Tibial nerve (tissue), 4 donors: ENCODE results near the gene AS3MT.

Experiments
- EP300 ChIP-seq, 2 donors: sonication (generic); formaldehyde crosslinking; IDR thresholded peaks; one replicate each; pipeline ENCODE4 v1.6.1; 2017; ENCODE audit warnings: antibody characterized with exemption in 2 of 2, mild to moderate bottlenecking in 1 of 2
- POLR2A ChIP-seq, 2 donors: fragments of 450-650 bp; IDR thresholded peaks; one replicate each; pipeline ENCODE4 v1.6.1; 2017; ENCODE audit warnings: antibody characterized with exemption in 2 of 2, mild to moderate bottlenecking in 2 of 2, moderate library complexity in 2 of 2
- TF ChIP-seq, protein P1 (sequence below), 5 experiments: fragments of 200-600 bp in 3 of 5; fragments of 450-650 bp in 2 of 5; sonication (generic) in 3 of 5; IDR thresholded peaks; one replicate each; pipeline ENCODE4 v1.5.1; 2016 to 2019; ENCODE audit warnings: antibody characterized with exemption in 5 of 5, mild to moderate bottlenecking in 3 of 5, moderate library complexity in 2 of 5

DNA sequence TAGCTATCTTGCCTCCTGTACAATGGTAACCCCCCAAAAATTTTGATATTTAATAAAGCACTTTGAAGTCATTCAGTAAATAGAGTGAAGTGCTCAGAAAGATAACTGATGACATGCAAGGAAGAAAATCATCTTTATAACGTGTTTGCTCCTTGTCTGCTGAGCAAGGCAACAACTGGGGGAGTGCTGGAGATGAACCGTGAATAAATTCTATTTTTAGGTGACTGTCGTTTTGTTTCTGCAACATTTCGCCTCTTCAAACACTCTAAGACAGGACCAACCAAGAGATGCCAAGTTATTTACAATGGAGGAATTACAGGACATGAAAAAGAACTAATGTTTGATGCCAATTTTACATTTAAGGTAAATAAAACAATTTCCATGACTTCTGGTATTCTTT, 9.4 kb downstream of the AS3MT start:
- TF ChIP-seq EP300 (IDR thresholded peaks at IDR 0.05) (no peak), POLR2A (IDR thresholded peaks at IDR 0.05) (no peak)
- TF ChIP-seq, protein P1, sequence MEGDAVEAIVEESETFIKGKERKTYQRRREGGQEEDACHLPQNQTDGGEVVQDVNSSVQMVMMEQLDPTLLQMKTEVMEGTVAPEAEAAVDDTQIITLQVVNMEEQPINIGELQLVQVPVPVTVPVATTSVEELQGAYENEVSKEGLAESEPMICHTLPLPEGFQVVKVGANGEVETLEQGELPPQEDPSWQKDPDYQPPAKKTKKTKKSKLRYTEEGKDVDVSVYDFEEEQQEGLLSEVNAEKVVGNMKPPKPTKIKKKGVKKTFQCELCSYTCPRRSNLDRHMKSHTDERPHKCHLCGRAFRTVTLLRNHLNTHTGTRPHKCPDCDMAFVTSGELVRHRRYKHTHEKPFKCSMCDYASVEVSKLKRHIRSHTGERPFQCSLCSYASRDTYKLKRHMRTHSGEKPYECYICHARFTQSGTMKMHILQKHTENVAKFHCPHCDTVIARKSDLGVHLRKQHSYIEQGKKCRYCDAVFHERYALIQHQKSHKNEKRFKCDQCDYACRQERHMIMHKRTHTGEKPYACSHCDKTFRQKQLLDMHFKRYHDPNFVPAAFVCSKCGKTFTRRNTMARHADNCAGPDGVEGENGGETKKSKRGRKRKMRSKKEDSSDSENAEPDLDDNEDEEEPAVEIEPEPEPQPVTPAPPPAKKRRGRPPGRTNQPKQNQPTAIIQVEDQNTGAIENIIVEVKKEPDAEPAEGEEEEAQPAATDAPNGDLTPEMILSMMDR (IDR thresholded peaks at IDR 0.05): no peak
